ENCODE results near the gene TMEM161B. TPM values are rescaled to one million over a fixed set of nuclear protein-coding genes. Genes with fewer than 3 reads are reported as not detected.
"Not testable (repeated sequence)": the region's sequence is repeated elsewhere in the genome, so short reads cannot be mapped to it uniquely, and the experiment has no call there.

The TMEM161B gene
- total and polyA plus RNA-seq, 2 of the 13 experiments (the other 11 are each of a cell fraction or from before 2014, with no cell fraction given), result 15.0 to 22.1 TPM

GRCh38 chr5:88183255-88183654 is 85.4 kb downstream of the TMEM161B start:
- no peak for DNase-seq (ENCODE audit: low spot score)
- no peaks in the 10 kb centered on the region for H3K36me3 ChIP-seq (replicated peaks in 1 of 2; ENCODE audit: control insufficient read depth in 1 of 2, insufficient read depth in 2 of 2, low read length in 2 of 2)
- no peak overlapping the region for H3K4me2 ChIP-seq (ENCODE audit: low read depth, low read length)
- H4K20me1 ChIP-seq (ENCODE audit: insufficient read depth, low read length), result no peaks in the 10 kb centered on the region
- no peaks in the 10 kb centered on the region for H3K79me2 ChIP-seq (ENCODE audit: insufficient read depth, low read length)
- H3K9ac ChIP-seq (ENCODE audit: insufficient read depth, low read depth, low read length), result no peak overlapping the region
- no peak for FAIRE-seq
- ChIA-PET POLR2A (no interaction called here), CTCF (ENCODE audit: low intra/inter-chr PET ratio, low total read pairs) (no interaction called here)
- no peak overlapping the region for H2AFZ ChIP-seq (ENCODE audit: low read length)
- no peak overlapping the region for H3K4me3 ChIP-seq (replicated peaks in 1 of 3; ENCODE audit: insufficient read depth in 1 of 3, low read depth in 2 of 3, low read length in 3 of 3)
- BruUV-seq (replicated peaks), result no TSS peak
- peaks cover 16% of the 10 kb centered on the region for H3K9me3 ChIP-seq (ENCODE audit: low read length)
- no peaks in the 10 kb centered on the region for H3K27me3 ChIP-seq (ENCODE audit: control insufficient read depth in 1 of 2, insufficient read depth in 2 of 2, low read length in 2 of 2)
- in situ Hi-C loops (cut with HindIII; ENCODE audit: extremely low pct_ligation_motif_present, low pct_unique_long_range_greater_than_20kb) (no loop called here), intact Hi-C loops (cut with micrococcal nuclease; ENCODE audit: unreplicated experiment) (no loop called here)
- no peak for ATAC-seq
- no peaks in the 10 kb centered on the region for H3K4me1 ChIP-seq (ENCODE audit: insufficient read depth, low read length)
- TF ChIP-seq ZNF773 (CRISPR knock-in tag; IDR thresholded peaks at IDR 0.05; ENCODE audit: borderline replicate concordance), result no peak
- no peak for TF ChIP-seq PRPF4 (IDR thresholded peaks at IDR 0.05; ENCODE audit: low read depth, low read length, poor library complexity, severe bottlenecking)
- TF ChIP-seq SOX5 (CRISPR knock-in tag; IDR thresholded peaks at IDR 0.05; ENCODE audit: borderline replicate concordance), result no peak
- TF ChIP-seq RBM22 (optimal IDR thresholded peaks at IDR 0.05; ENCODE audit: low read length), result no peak
- H3K27ac ChIP-seq (ENCODE audit: extremely low read length, insufficient read depth, low read length), result no peak overlapping the region

- WGBS (ENCODE audit: low lambda C conversion rate), result 60% methylated on average over 13 of the region's 13 CpGs
- in situ Hi-C loops (cut with HindIII; ENCODE audit: extremely low pct_ligation_motif_present, low pct_unique_long_range_greater_than_20kb); FAIRE-seq; H4K20me1 ChIP-seq (ENCODE audit: insufficient read depth, low read length); H2AFZ ChIP-seq (ENCODE audit: low read length); H3K27me3 ChIP-seq (ENCODE audit: control insufficient read depth in 1 of 2, insufficient read depth in 2 of 2, low read length in 2 of 2); H3K4me2 ChIP-seq (ENCODE audit: low read depth, low read length); intact Hi-C loops (cut with micrococcal nuclease; ENCODE audit: unreplicated experiment); H3K4me1 ChIP-seq (ENCODE audit: insufficient read depth, low read length); POLR2A ChIA-PET; H3K9ac ChIP-seq (ENCODE audit: insufficient read depth, low read depth, low read length); BruUV-seq (replicated peaks); H3K79me2 ChIP-seq (ENCODE audit: insufficient read depth, low read length); H3K9me3 ChIP-seq (ENCODE audit: low read length); ATAC-seq; H3K36me3 ChIP-seq (replicated peaks in 1 of 2; ENCODE audit: control insufficient read depth in 1 of 2, insufficient read depth in 2 of 2, low read length in 2 of 2); H3K4me3 ChIP-seq (replicated peaks in 1 of 3; ENCODE audit: insufficient read depth in 1 of 3, low read depth in 2 of 3, low read length in 3 of 3); CTCF ChIA-PET (ENCODE audit: low intra/inter-chr PET ratio, low total read pairs); H3K27ac ChIP-seq (ENCODE audit: extremely low read length, insufficient read depth, low read length); DNase-seq (ENCODE audit: low spot score): not testable (repeated sequence)
These were observed 91.2 kb downstream of the TMEM161B start for GRCh38 chr5:88177486-88177885.

Data from HepG2 (cell line).